GM12878 (cell line): Measurements from ENCODE around the gene ISG15. TPM values are rescaled to one million over a fixed set of nuclear protein-coding genes. Genes with fewer than 3 reads are reported as not detected.
A peak's percentile ranks its signal among the peaks of the same experiment; 100 is the strongest.
"Not testable (repeated sequence)": the region's sequence is repeated elsewhere in the genome, so short reads cannot be mapped to it uniquely, and the experiment has no call there.

Source experiments
- ATAC-seq: fragments of 200-7000 bp; cut with Tn5 transposase; 3 replicates; pipeline ENCODE4 v1.9.1; 2020; ENCODE audit warnings: mild to moderate bottlenecking, moderate library complexity
- BruUV-seq: library from RNA; stranded (reverse); fragments of 400-500 nt; replicated peaks from 2 replicates; lab custom pipeline; 2021; lab: Mats Ljungman, UMichigan
- CTCF ChIA-PET: fragments of 300-600 bp; sonication (Branson Sonifier 250); formaldehyde crosslinking; extraction: SDS; loops from one replicate; lab custom pipeline; 2021; ENCODE audit warnings: inconsistent platforms; lab: Yijun Ruan, JAX
- POLR2A ChIA-PET: fragments of 350-600 bp; formaldehyde crosslinking; extraction: SDS; loops from one replicate; lab custom pipeline; 2021; ENCODE audit warnings: inconsistent platforms; lab: Charles Lee
- RAD21 ChIA-PET: fragments of 300-600 bp; sonication (Branson Sonifier 250); formaldehyde crosslinking; loops from one replicate; lab custom pipeline; 2023; ENCODE audit warnings: antibody characterized with exemption; ENCODE audit not compliant: unreplicated experiment; lab: Charles Lee
- SMC1A ChIA-PET: fragments of 300-600 bp; sonication (Branson Sonifier 250); formaldehyde crosslinking; loops from one replicate; lab custom pipeline; 2023; ENCODE audit not compliant: unreplicated experiment, uncharacterized antibody; lab: Charles Lee
- DNase-seq: peaks from one replicate; pipeline ENCODE4 v3.0.0-alpha.2; 2011; ENCODE audit warnings: low read depth, low spot score
- FAIRE-seq: peaks from 3 replicates; lab custom pipeline; 2011; peaks lifted over from hg19 to GRCh38; lab: Jason Lieb, UNC
- H2AFZ ChIP-seq: 2 replicates; pipeline ENCODE4 v1.6.0; 2011; ENCODE audit warnings: low read depth, low read length, control low read depth; ENCODE audit not compliant: control insufficient read depth
- H3K27ac ChIP-seq: 2 replicates; pipeline ENCODE4 v1.5.1; 2011; ENCODE audit warnings: control low read depth; ENCODE audit not compliant: control insufficient read depth, insufficient read depth
- H3K27me3 ChIP-seq, 2 experiments: replicated peaks in 1 of 2; 2 replicates each; pipeline versions ENCODE4 v1.6.0 to v1.6.1; 2011; ENCODE audit warnings: low read length in 1 of 2; ENCODE audit not compliant: control insufficient read depth in 2 of 2, insufficient read depth in 2 of 2
- H3K36me3 ChIP-seq, 2 experiments: 2 replicates each; pipeline ENCODE4 v1.5.1; 2011; ENCODE audit warnings: low read length in 1 of 2; ENCODE audit not compliant: control insufficient read depth in 2 of 2, insufficient read depth in 2 of 2
- H3K4me1 ChIP-seq: 2 replicates; pipeline ENCODE4 v1.6.1; 2011; ENCODE audit warnings: mild to moderate bottlenecking, low read length, moderate library complexity, mixed read lengths; ENCODE audit not compliant: control insufficient read depth, insufficient read depth
- H3K4me2 ChIP-seq: 2 replicates; pipeline ENCODE4 v1.6.0; 2011; ENCODE audit warnings: control low read depth; ENCODE audit not compliant: control insufficient read depth, insufficient read depth
- H3K4me3 ChIP-seq: fragments of 200-600 bp; sonication (generic); 2 replicates; pipeline ENCODE4 v1.5.1; 2016
- H3K79me2 ChIP-seq: 2 replicates; pipeline ENCODE4 v1.6.0; 2011; ENCODE audit warnings: low read length; ENCODE audit not compliant: control insufficient read depth, insufficient read depth
- H3K9ac ChIP-seq: 2 replicates; pipeline ENCODE4 v1.8.0; 2011; ENCODE audit warnings: low read length, control low read depth, mixed read lengths; ENCODE audit not compliant: control insufficient read depth, insufficient read depth
- H3K9me3 ChIP-seq: replicated peaks from 3 replicates; pipeline ENCODE4 v1.5.1; 2011; ENCODE audit warnings: mild to moderate bottlenecking, low read length; ENCODE audit not compliant: control insufficient read depth, insufficient read depth
- H4K20me1 ChIP-seq: 2 replicates; pipeline ENCODE4 v1.6.0; 2011; ENCODE audit not compliant: control insufficient read depth, insufficient read depth
- BHLHE40 ChIP-seq, 2 experiments: fragments of 450-650 bp in 1 of 2; IDR thresholded peaks; 2 replicates each; pipeline ENCODE4 v1.6.1; 2011 to 2017; ENCODE audit warnings: low read depth in 2 of 2, borderline replicate concordance in 1 of 2, improper control_type of control experiment in 1 of 2, low read length in 1 of 2, mild to moderate bottlenecking in 1 of 2
- EGR1 ChIP-seq, 2 experiments: IDR thresholded peaks; 1 replicate in 1 of 2; 2 replicates in 1 of 2; pipeline ENCODE4 v1.6.1; 2011 to 2012; ENCODE audit warnings: low read depth in 2 of 2, low read length in 2 of 2, borderline replicate concordance in 1 of 2, mild to moderate bottlenecking in 1 of 2, moderate library complexity in 1 of 2
- HDGF ChIP-seq: fragments of 450-650 bp; IDR thresholded peaks from 2 replicates; pipeline ENCODE4 v1.6.1; 2016; ENCODE audit warnings: antibody characterized with exemption
- IKZF1 ChIP-seq: fragments of 450-650 bp; conservative IDR thresholded peaks from 2 replicates; pipeline ENCODE4 v1.6.1; 2017; ENCODE audit warnings: antibody characterized with exemption, mild to moderate bottlenecking
- IKZF2 ChIP-seq, 2 experiments: fragments of 450-650 bp; IDR thresholded peaks; 2 replicates each; pipeline ENCODE4 v1.6.1; 2017; ENCODE audit warnings: mild to moderate bottlenecking in 2 of 2, moderate library complexity in 2 of 2
- MEF2B ChIP-seq: fragments of 450-650 bp; IDR thresholded peaks from 2 replicates; pipeline ENCODE4 v1.6.1; 2018; ENCODE audit warnings: mild to moderate bottlenecking, moderate library complexity; ENCODE audit not compliant: partially characterized antibody, poor library complexity, severe bottlenecking
- NBN ChIP-seq: fragments of 450-650 bp; IDR thresholded peaks from 2 replicates; pipeline ENCODE4 v1.6.1; 2016
- PAX5 ChIP-seq: IDR thresholded peaks from 2 replicates; pipeline ENCODE4 v1.6.1; 2011; ENCODE audit warnings: low read depth, low read length, borderline replicate concordance
- RELB ChIP-seq: fragments of 450-650 bp; IDR thresholded peaks from 2 replicates; pipeline ENCODE4 v1.6.1; 2017; ENCODE audit warnings: low read depth, mild to moderate bottlenecking, moderate library complexity
- SP1 ChIP-seq: IDR thresholded peaks from one replicate; pipeline ENCODE4 v1.6.1; 2011; ENCODE audit warnings: low read depth, low read length
- SREBF1 ChIP-seq: IDR thresholded peaks from 2 replicates; pipeline ENCODE4 v1.6.1; 2012; ENCODE audit warnings: mild to moderate bottlenecking, low read length
- ZBED1 ChIP-seq: IDR thresholded peaks from 2 replicates; pipeline ENCODE4 v1.6.1; 2016; ENCODE audit warnings: borderline replicate concordance
- ZNF207 ChIP-seq: fragments of 450-650 bp; IDR thresholded peaks from 2 replicates; pipeline ENCODE4 v1.6.1; 2014; ENCODE audit warnings: antibody characterized with exemption, mild to moderate bottlenecking, borderline replicate concordance
- ZNF384 ChIP-seq: IDR thresholded peaks from 2 replicates; pipeline ENCODE4 v1.6.1; 2012; ENCODE audit warnings: low read depth, mild to moderate bottlenecking, low read length, improper control_type of control experiment, borderline replicate concordance
- WGBS: methylation state at CpG from one replicate; pipeline ENCODE4 v1.1.6; 2016; ENCODE audit warnings: low lambda C conversion rate; ENCODE audit not compliant: insufficient replicate concordance, insufficient coverage; ENCODE audit errors: missing lambda C conversion rate; 5-methylcytosine and 5-hydroxymethylcytosine counted together
- in situ Hi-C: fragments of 300-500 bp; cut with MboI; formaldehyde crosslinking; loops from 9 replicates; pipeline ENCODE4 v1.14.3; 2018; ENCODE audit warnings: mixed read lengths
- intact Hi-C: fragments of 100-400 bp; cut with micrococcal nuclease; formaldehyde crosslinking; loops from one replicate; pipeline ENCODE4 v1.14.2; 2022; ENCODE audit not compliant: unreplicated experiment
- polyA plus RNA-seq, 11 experiments: library from polyadenylated mRNA; depleted of rRNA in 4 of 11; unstranded in 6 of 11; stranded (reverse) in 5 of 11; fragments of >200 nt; fragmentation: Nextera tagmentation in 4 of 11; fragmentation: Illumina TruSeq in 1 of 11; extraction: Ambion mirVana in 4 of 11; extraction: Trizol in 1 of 11; gene quantifications; 1 replicate in 1 of 11; 2 replicates in 10 of 11; pipeline versions ENCODE4 v1.2.1 to v1.2.3, GENCODE V29; 2011 to 2016; ENCODE audit warnings: inconsistent platforms in 2 of 11, missing spikeins in 2 of 11, low read depth in 1 of 11
- total RNA-seq, 4 experiments: library from RNA; depleted of rRNA in 3 of 4; stranded (reverse); fragments of >200 nt in 3 of 4; fragmentation: Illumina TruSeq in 1 of 4; extraction: Trizol in 1 of 4; gene quantifications; 2 replicates each; pipeline versions ENCODE4 v1.2.1 to v1.2.3, GENCODE V29; 2013 to 2021
- TF ChIP-seq, protein P1 (sequence below): IDR thresholded peaks from 2 replicates; pipeline ENCODE4 v1.6.1; 2012; ENCODE audit warnings: low read length, inconsistent platforms
- TF ChIP-seq, protein P2 (sequence below): fragments of 450-650 bp; IDR thresholded peaks from 2 replicates; pipeline ENCODE4 v1.6.1; 2018; ENCODE audit warnings: borderline replicate concordance, mild to moderate bottlenecking; ENCODE audit not compliant: partially characterized antibody

ISG15 gene
- total and polyA plus RNA-seq, 10 of the 15 experiments (the other 5 are each of a cell fraction or from before 2014, with no cell fraction given): 7.8 to 384 (median 274) TPM

DNA sequence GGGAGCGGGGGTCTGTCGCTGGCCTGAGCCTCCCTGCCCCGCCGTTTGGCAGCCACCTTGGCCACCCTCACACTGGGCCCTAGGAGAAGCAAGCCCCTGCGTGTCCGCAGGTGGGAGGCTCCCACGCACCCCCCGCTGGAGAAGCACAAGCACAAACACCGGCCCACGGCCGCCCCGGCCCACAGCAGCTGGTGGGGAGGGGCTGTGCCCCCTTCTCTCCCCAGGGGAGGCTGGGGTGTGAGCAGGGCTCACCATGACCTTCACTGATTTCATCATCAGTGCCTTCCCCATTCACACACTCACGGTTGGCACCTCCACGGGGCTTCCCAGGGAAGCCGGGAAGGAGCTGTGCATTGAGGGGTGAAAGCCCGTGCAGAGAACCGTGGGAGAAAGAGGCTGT is 14.5 kb downstream of the ISG15 start (continued):
- TF ChIP-seq, protein P1, sequence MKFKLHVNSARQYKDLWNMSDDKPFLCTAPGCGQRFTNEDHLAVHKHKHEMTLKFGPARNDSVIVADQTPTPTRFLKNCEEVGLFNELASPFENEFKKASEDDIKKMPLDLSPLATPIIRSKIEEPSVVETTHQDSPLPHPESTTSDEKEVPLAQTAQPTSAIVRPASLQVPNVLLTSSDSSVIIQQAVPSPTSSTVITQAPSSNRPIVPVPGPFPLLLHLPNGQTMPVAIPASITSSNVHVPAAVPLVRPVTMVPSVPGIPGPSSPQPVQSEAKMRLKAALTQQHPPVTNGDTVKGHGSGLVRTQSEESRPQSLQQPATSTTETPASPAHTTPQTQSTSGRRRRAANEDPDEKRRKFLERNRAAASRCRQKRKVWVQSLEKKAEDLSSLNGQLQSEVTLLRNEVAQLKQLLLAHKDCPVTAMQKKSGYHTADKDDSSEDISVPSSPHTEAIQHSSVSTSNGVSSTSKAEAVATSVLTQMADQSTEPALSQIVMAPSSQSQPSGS: no peak
- TF ChIP-seq ZNF207: no peak
- TF ChIP-seq, protein P2, sequence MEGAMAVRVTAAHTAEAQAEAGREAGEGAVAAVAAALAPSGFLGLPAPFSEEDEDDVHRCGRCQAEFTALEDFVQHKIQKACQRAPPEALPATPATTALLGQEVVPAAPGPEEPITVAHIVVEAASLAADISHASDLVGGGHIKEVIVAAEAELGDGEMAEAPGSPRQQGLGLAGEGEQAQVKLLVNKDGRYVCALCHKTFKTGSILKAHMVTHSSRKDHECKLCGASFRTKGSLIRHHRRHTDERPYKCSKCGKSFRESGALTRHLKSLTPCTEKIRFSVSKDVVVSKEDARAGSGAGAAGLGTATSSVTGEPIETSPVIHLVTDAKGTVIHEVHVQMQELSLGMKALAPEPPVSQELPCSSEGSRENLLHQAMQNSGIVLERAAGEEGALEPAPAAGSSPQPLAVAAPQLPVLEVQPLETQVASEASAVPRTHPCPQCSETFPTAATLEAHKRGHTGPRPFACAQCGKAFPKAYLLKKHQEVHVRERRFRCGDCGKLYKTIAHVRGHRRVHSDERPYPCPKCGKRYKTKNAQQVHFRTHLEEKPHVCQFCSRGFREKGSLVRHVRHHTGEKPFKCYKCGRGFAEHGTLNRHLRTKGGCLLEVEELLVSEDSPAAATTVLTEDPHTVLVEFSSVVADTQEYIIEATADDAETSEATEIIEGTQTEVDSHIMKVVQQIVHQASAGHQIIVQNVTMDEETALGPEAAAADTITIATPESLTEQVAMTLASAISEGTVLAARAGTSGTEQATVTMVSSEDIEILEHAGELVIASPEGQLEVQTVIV: no peak
- no peak for TF ChIP-seq ZNF384
- no peak for TF ChIP-seq ZBED1
- no peak for TF ChIP-seq SREBF1

DNA sequence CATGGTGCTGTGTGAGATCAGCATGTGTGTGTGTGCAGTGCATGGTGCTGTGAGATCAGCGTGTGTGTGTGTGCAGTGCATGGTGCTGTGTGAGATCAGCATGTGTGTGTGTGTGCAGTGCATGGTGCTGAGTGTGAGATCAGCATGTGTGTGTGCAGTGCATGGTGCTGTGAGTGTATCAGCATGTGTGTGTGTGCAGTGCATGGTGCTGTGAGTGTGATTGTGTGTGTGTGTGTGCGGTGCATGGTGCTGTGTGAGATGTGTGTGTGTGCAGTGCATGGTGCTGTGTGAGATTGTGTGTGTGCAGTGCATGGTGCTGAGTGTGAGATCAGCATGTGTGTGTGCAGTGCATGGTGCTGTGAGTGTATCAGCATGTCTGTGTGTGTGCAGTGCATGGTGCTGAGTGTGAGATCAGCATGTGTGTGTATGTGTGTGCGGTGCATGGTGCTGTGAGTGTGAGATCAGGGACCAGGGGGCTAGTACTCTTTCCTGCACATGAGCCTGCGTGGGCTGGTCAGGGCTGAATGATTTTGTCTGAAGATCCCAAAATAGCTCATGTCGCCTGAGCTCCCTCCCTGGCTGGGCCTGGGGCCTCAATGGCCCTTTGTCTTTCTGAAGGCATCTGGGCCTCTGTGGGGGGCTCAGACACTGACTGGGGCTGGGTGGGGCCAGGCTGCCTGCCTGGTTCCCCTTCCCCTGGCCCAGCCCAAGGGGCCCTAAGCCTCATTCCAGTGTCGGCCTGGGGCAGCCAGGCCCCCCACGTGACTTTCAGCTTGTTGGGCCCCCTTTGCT is 17.8 kb downstream of the ISG15 start:
- H4K20me1 ChIP-seq, H3K27ac ChIP-seq, H3K4me3 ChIP-seq, H3K36me3 ChIP-seq, in situ Hi-C loops, intact Hi-C loops, BruUV-seq, DNase-seq, H3K79me2 ChIP-seq, H3K27me3 ChIP-seq, H2AFZ ChIP-seq, H3K9me3 ChIP-seq: not testable (repeated sequence)
- SMC1A ChIA-PET: interaction anchor here (0.8 to 3.6 kb wide), 9 partner anchors 9 to 91 kb away, joined by 3 to 24 read pairs (median 4); partner anchors contain the start of gene ISG15
- Histone ChIP-seq H3K4me1 (peaks cover 21% of the 10 kb centered on the region), H3K4me2 (peak overlapping the region; percentile 64), H3K9ac (peak overlapping the region; percentile 20; the same call in 1 of the 2 replicates)
- FAIRE-seq (peak; percentile 78), ATAC-seq (peak; percentile 9)
- CTCF ChIA-PET: interaction anchor here (0.6 to 4.0 kb wide), 10 partner anchors 9 to 341 kb away, joined by 3 to 83 read pairs (median 9); partner anchors contain the start of genes AGRN, ISG15 and PERM1
- WGBS: 36% methylated on average over 7 of the region's 7 CpGs
- RAD21 ChIA-PET: interaction anchor here (0.7 to 3.8 kb wide), 14 partner anchors 9 to 274 kb away, joined by 3 to 58 read pairs (median 7); partner anchors contain the start of genes AGRN and ISG15
- POLR2A ChIA-PET: interaction anchor here (0.6 to 2.9 kb wide), 6 partner anchors 9 to 663 kb away, joined by 3 to 15 read pairs (median 5); partner anchors contain the start of gene ISG15
- peak; percentile 82 to 90; a peak in 3 of 4 replicates for TF ChIP-seq BHLHE40 (IDR thresholded peaks at IDR 0.05; ENCODE audit: borderline replicate concordance in 1 of 2, low read depth in 2 of 2, low read length in 1 of 2)
- TF ChIP-seq IKZF1: peak; percentile 26; the same call in 1 of the 2 replicates
- TF ChIP-seq MEF2B: peak; percentile 92
- peak in 1 of 2 experiments; percentile 41; a peak in 1 of 4 replicates for TF ChIP-seq IKZF2 (IDR thresholded peaks at IDR 0.05)
- peak; percentile 89 for TF ChIP-seq HDGF
- 0 out of 2 replicates have a peak, but pooled peaks have one; percentile 25 for TF ChIP-seq RELB
- TF ChIP-seq SP1: peak; percentile 54
- TF ChIP-seq PAX5: peak; percentile 95
- peak in 1 of 2 experiments; percentile 79; a peak in 1 of 3 replicates for TF ChIP-seq EGR1 (IDR thresholded peaks at IDR 0.05; ENCODE audit: borderline replicate concordance in 1 of 2, low read depth in 2 of 2, low read length in 2 of 2)
- peak; percentile 84 for TF ChIP-seq NBN
